ENCODE measurements around the gene MINK1. TPM values are rescaled to one million over a fixed set of nuclear protein-coding genes. Genes with fewer than 3 reads are reported as not detected.

The MINK1 gene
- total and polyA plus RNA-seq, 2 of the 8 experiments (the other 6 are each of a cell fraction or from before 2014, with no cell fraction given), result 26.9 to 77.7 TPM

- Histone ChIP-seq H2AK5ac (ENCODE audit: low read depth, low read length) (no peak overlapping the region), H3K18ac (ENCODE audit: extremely low read depth, low read length) (no peak overlapping the region), H2AFZ (ENCODE audit: low read length) (no peak overlapping the region), H3K23me2 (ENCODE audit: low read depth, low read length) (peaks cover 3% of the 10 kb centered on the region; the same call in 1 of the 2 replicates), H3K4me1 (replicated peaks in 1 of 4; ENCODE audit: control insufficient read depth in 3 of 4, insufficient read depth in 4 of 4, low read length in 3 of 4) (peaks cover 0 to 9% (median 3%) of the 10 kb centered on the region in 4 experiments; a peak in 5 of 7 replicates), H3K27ac (ENCODE audit: low read depth, low read length) (0 out of 2 replicates have a peak overlapping the region, but pooled peaks have one; percentile 55), H4K20me1 (replicated peaks in 1 of 2; ENCODE audit: control insufficient read depth in 1 of 2, insufficient read depth in 2 of 2, low read length in 2 of 2) (peaks cover 0 to 10% of the 10 kb centered on the region in 2 experiments), H2BK120ac (replicated peaks; ENCODE audit: low read depth, low read length) (no peak overlapping the region), H3K79me2 (ENCODE audit: control insufficient read depth in 1 of 2, insufficient read depth in 2 of 2, low read length in 2 of 2) (no peaks in the 10 kb centered on the region), H2BK5ac (ENCODE audit: low read depth, low read length) (no peak overlapping the region; the same call in 1 of the 2 replicates), H3K36me3 (ENCODE audit: control insufficient read depth in 2 of 4, insufficient read depth in 4 of 4, low read length in 3 of 4) (peaks cover 7 to 24% (median 20%) of the 10 kb centered on the region in 4 experiments), H2BK12ac (ENCODE audit: low read depth, low read length) (no peak overlapping the region), H3K4me3 (ENCODE audit: extremely low read depth in 1 of 4, insufficient read depth in 2 of 4, low read depth in 3 of 4, low read length in 4 of 4) (no peak overlapping the region), H4K91ac (replicated peaks; ENCODE audit: insufficient read length, low read length) (no peak overlapping the region), H2BK15ac (ENCODE audit: low read length) (no peak overlapping the region), H3K79me1 (ENCODE audit: low read depth, low read length) (no peaks in the 10 kb centered on the region; the same call in 1 of the 2 replicates), H3K56ac (replicated peaks; ENCODE audit: insufficient read length, low read depth, low read length) (no peak overlapping the region), H3K27me3 (replicated peaks in 1 of 4; ENCODE audit: control insufficient read depth in 3 of 4, extremely low read depth in 1 of 4, insufficient read depth in 3 of 4, low read length in 3 of 4) (no peaks in the 10 kb centered on the region), H4K5ac (ENCODE audit: insufficient read length, low read depth, low read length) (no peak overlapping the region), H3K23ac (ENCODE audit: insufficient read length) (no peak overlapping the region), H3K9ac (replicated peaks in 1 of 4; ENCODE audit: extremely low read depth in 1 of 4, low read depth in 3 of 4, low read length in 3 of 4) (no peak overlapping the region), H2BK20ac (ENCODE audit: low read length) (no peak overlapping the region), H3K4me2 (ENCODE audit: insufficient read depth in 1 of 2, low read depth in 2 of 2, low read length in 2 of 2) (no peak overlapping the region), H4K8ac (ENCODE audit: extremely low read depth, insufficient read depth, low read length) (peak overlapping the region; percentile 54), H3K4ac (replicated peaks; ENCODE audit: insufficient read length, low read depth, low read length) (no peak overlapping the region), H3K9me3 (ENCODE audit: insufficient read depth in 2 of 2, low read depth in 1 of 2, low read length in 1 of 2) (no peaks in the 10 kb centered on the region), H3K14ac (ENCODE audit: insufficient read length) (no peak overlapping the region)
- WGBS, 2 experiments (ENCODE audit: extremely low coverage in 1 of 2, insufficient coverage in 1 of 2, insufficient read length in 1 of 2, insufficient replicate concordance in 2 of 2, low coverage in 1 of 2, low lambda C conversion rate in 2 of 2, missing lambda C conversion rate in 1 of 2), result 92% methylated on average over 17 of the region's 27 CpGs; no CpG with 5 or more reads in 1 of the 2 experiments
- ChIA-PET CTCF (ENCODE audit: partially characterized antibody) (interaction anchor here (0.6 to 3.2 kb wide), 24 partner anchors 9 to 328 kb away, joined by 3 to 17 read pairs (median 3); partner anchors contain the start of genes GLTPD2 and PLD2), POLR2A (ENCODE audit: partially characterized antibody) (interaction anchor here (0.5 to 2.1 kb wide), 11 partner anchors 12 to 303 kb away, joined by 3 to 5 read pairs (median 3); partner anchors contain the start of genes PELP1 and SPAG7)
- no peak for FAIRE-seq
- no peak for TF ChIP-seq HDAC6 (IDR thresholded peaks at IDR 0.05; ENCODE audit: low read depth, low read length)
- TF ChIP-seq SRF (IDR thresholded peaks at IDR 0.05; ENCODE audit: low read depth, low read length), result no peak
- no peak for TF ChIP-seq MAFK (IDR thresholded peaks at IDR 0.05; ENCODE audit: low read depth, low read length)
- TF ChIP-seq TBP (IDR thresholded peaks at IDR 0.05; ENCODE audit: low read depth, low read length), result no peak
- no peak for TF ChIP-seq EZH2 (IDR thresholded peaks at IDR 0.05; ENCODE audit: low read depth, low read length, severe bottlenecking)
- TF ChIP-seq SP1 (IDR thresholded peaks at IDR 0.05; ENCODE audit: low read depth, low read length), result no peak
- TF ChIP-seq SP2 (IDR thresholded peaks at IDR 0.05; ENCODE audit: low read length), result no peak
- TF ChIP-seq SUZ12 (IDR thresholded peaks at IDR 0.05; ENCODE audit: low read length), result no peak
- TF ChIP-seq ZNF274 (IDR thresholded peaks at IDR 0.05; ENCODE audit: borderline replicate concordance, extremely low read depth, low read length), result no peak
- no peak for DNase-seq (ENCODE audit: low read depth in 1 of 2, low spot score in 2 of 2)
These were observed 63.4 kb downstream of the MINK1 start for GRCh38 chr17:4896332-4897197.
